Endothelial cell of umbilical vein (primary cell): ENCODE data around the gene HDX. TPM values are rescaled to one million over a fixed set of nuclear protein-coding genes. Genes with fewer than 3 reads are reported as not detected.
"Not testable (repeated sequence)": the region's sequence is repeated elsewhere in the genome, so short reads cannot be mapped to it uniquely, and the experiment has no call there.

Source experiments
- BruUV-seq: library from RNA; stranded (reverse); fragments of 400-500 nt; replicated peaks from 2 replicates; lab custom pipeline; 2021; lab: Mats Ljungman, UMichigan
- CTCF ChIA-PET: fragments of 300-600, 350-600 bp; sonication (Branson Sonifier 250); formaldehyde crosslinking; loops from one replicate; lab custom pipeline; 2021; ENCODE audit warnings: antibody characterized with exemption, inconsistent platforms; lab: Charles Lee
- POLR2A ChIA-PET: fragments of 300-600, 350-600 bp; sonication (Branson Sonifier 250); formaldehyde crosslinking; loops from one replicate; lab custom pipeline; 2021; ENCODE audit warnings: antibody characterized with exemption, inconsistent platforms; lab: Charles Lee
- DNase-seq: peaks from one replicate; pipeline ENCODE4 v3.0.0-alpha.2; 2011; ENCODE audit warnings: low read depth, low spot score
- FAIRE-seq: peaks from 2 replicates; lab custom pipeline; 2011; peaks lifted over from hg19 to GRCh38; lab: Jason Lieb, UNC
- H2AFZ ChIP-seq: 2 replicates; pipeline ENCODE4 v1.6.0; 2012; ENCODE audit warnings: low read depth, low read length, control low read depth, inconsistent platforms
- H3K27ac ChIP-seq: 2 replicates; pipeline ENCODE4 v1.5.1; 2011; ENCODE audit warnings: low read depth, mild to moderate bottlenecking, control low read depth, low read length, moderate library complexity; ENCODE audit not compliant: insufficient read depth
- H3K27me3 ChIP-seq, 2 experiments: 2 replicates each; pipeline versions ENCODE4 v1.6.0 to v1.6.1; 2011; ENCODE audit warnings: low read length in 2 of 2, mixed read lengths in 1 of 2; ENCODE audit not compliant: control insufficient read depth in 2 of 2, insufficient read depth in 2 of 2
- H3K36me3 ChIP-seq, 2 experiments: 2 replicates in 1 of 2; 3 replicates in 1 of 2; pipeline ENCODE4 v1.5.1; 2011; ENCODE audit warnings: low read length in 2 of 2, mild to moderate bottlenecking in 1 of 2, moderate library complexity in 1 of 2; ENCODE audit not compliant: control insufficient read depth in 2 of 2, insufficient read depth in 2 of 2; ENCODE audit errors: extremely low read depth in 1 of 2
- H3K4me1 ChIP-seq: 3 replicates; pipeline ENCODE4 v1.5.1; 2011; ENCODE audit warnings: mild to moderate bottlenecking, low read length; ENCODE audit not compliant: control insufficient read depth, insufficient read depth; ENCODE audit errors: extremely low read depth
- H3K4me2 ChIP-seq: 2 replicates; pipeline ENCODE4 v1.6.1; 2011; ENCODE audit warnings: low read length, control low read depth, mixed read lengths; ENCODE audit not compliant: insufficient read depth
- H3K4me3 ChIP-seq, 3 experiments: fragments of 200-600 bp in 1 of 3; sonication (generic), shearing (Covaris generic) in 1 of 3; replicated peaks in 1 of 3; 2 replicates each; pipeline ENCODE4 v1.5.1; 2011 to 2016; ENCODE audit warnings: control low read depth in 3 of 3, low read length in 3 of 3, mild to moderate bottlenecking in 2 of 3, inconsistent platforms in 1 of 3, low read depth in 1 of 3, moderate library complexity in 1 of 3; ENCODE audit not compliant: insufficient read depth in 1 of 3
- H3K79me2 ChIP-seq: 2 replicates; pipeline ENCODE4 v1.6.0; 2012; ENCODE audit warnings: low read length, inconsistent platforms; ENCODE audit not compliant: control insufficient read depth, insufficient read depth
- H3K9ac ChIP-seq: replicated peaks from 2 replicates; pipeline ENCODE3; 2011; ENCODE audit warnings: low read length, control low read depth; ENCODE audit not compliant: insufficient read depth; ENCODE audit errors: extremely low read depth
- H3K9me1 ChIP-seq: replicated peaks from 3 replicates; pipeline ENCODE4 v1.6.0; 2011; ENCODE audit warnings: mild to moderate bottlenecking, low read length; ENCODE audit not compliant: control insufficient read depth, insufficient read depth; ENCODE audit errors: extremely low read depth
- H3K9me3 ChIP-seq: replicated peaks from 2 replicates; pipeline ENCODE4 v1.5.1; 2012; ENCODE audit warnings: low read length, inconsistent platforms; ENCODE audit not compliant: control insufficient read depth, insufficient read depth
- H4K20me1 ChIP-seq: replicated peaks from 2 replicates; pipeline ENCODE3; 2011; ENCODE audit warnings: mild to moderate bottlenecking, low read length; ENCODE audit not compliant: control insufficient read depth, insufficient read depth; ENCODE audit errors: extremely low read depth
- EZH2 ChIP-seq: IDR thresholded peaks from 2 replicates; pipeline ENCODE4 v1.6.1; 2012; ENCODE audit warnings: borderline replicate concordance, low read depth, mild to moderate bottlenecking, moderate library complexity, low read length, inconsistent platforms; ENCODE audit not compliant: severe bottlenecking
- FOS ChIP-seq: IDR thresholded peaks from 2 replicates; pipeline ENCODE4 v1.6.1; 2011; ENCODE audit warnings: mild to moderate bottlenecking, low read length, moderate library complexity, borderline replicate concordance; ENCODE audit not compliant: insufficient read depth
- GATA2 ChIP-seq: IDR thresholded peaks from 2 replicates; pipeline ENCODE4 v1.7.0; 2011; ENCODE audit warnings: low read depth, mild to moderate bottlenecking, moderate library complexity, mixed read lengths, low read length; ENCODE audit not compliant: insufficient read length, insufficient read depth
- JUN ChIP-seq: IDR thresholded peaks from 2 replicates; pipeline ENCODE4 v1.6.1; 2011; ENCODE audit warnings: borderline replicate concordance, low read depth; ENCODE audit not compliant: insufficient read length, insufficient read depth
- MYC ChIP-seq: IDR thresholded peaks from one replicate; pipeline ENCODE4 v1.6.1; 2011; ENCODE audit warnings: mild to moderate bottlenecking, low read depth, low read length
- POLR2A ChIP-seq: IDR thresholded peaks from 2 replicates; pipeline ENCODE4 v1.6.1; 2012; ENCODE audit warnings: low read depth, mild to moderate bottlenecking, control low read depth, low read length
- POLR2AphosphoS5 ChIP-seq: IDR thresholded peaks from 2 replicates; pipeline ENCODE4 v1.6.1; 2012; ENCODE audit warnings: low read depth, mild to moderate bottlenecking, control low read depth, low read length, moderate library complexity; ENCODE audit not compliant: insufficient read depth
- dilution Hi-C: fragments of 300-500 bp; cut with MboI; formaldehyde crosslinking; loops from one replicate; pipeline ENCODE4 v1.15.0; 2019; ENCODE audit warnings: low sequenced_read_pairs; ENCODE audit not compliant: extremely low pct_ligation_motif_present
- intact Hi-C: fragments of 100-400 bp; cut with micrococcal nuclease; formaldehyde crosslinking; loops from one replicate; pipeline ENCODE4 v1.10.0; 2022
- polyA plus RNA-seq, 4 experiments: library from polyadenylated mRNA; depleted of rRNA in 3 of 4; stranded (reverse) in 3 of 4; unstranded in 1 of 4; fragments of >200 nt; gene quantifications; 2 replicates each; pipeline versions ENCODE4 v1.2.1 to v1.2.3, GENCODE V29; 2011 to 2012; ENCODE audit warnings: missing spikeins in 1 of 4
- total RNA-seq: library from RNA; stranded (reverse); gene quantifications from 2 replicates; pipeline ENCODE4 v1.2.3, GENCODE V29; 2021
- TF ChIP-seq, protein P1 (sequence below), 2 donors: IDR thresholded peaks; 1 replicate in 1 of 2; 2 replicates in 1 of 2; pipeline ENCODE4 v1.5.1; 2011; ENCODE audit warnings: low read length in 2 of 2, mild to moderate bottlenecking in 2 of 2, moderate library complexity in 2 of 2, control low read depth in 1 of 2, inconsistent platforms in 1 of 2, low read depth in 1 of 2; ENCODE audit not compliant: insufficient read depth in 1 of 2; ENCODE audit errors: extremely low read depth in 1 of 2
- TF ChIP-seq, protein P2 (sequence below): IDR thresholded peaks from 2 replicates; pipeline ENCODE4 v1.6.1; 2011; ENCODE audit not compliant: insufficient read depth, insufficient read length

The HDX gene
- total and polyA plus RNA-seq, 2 donors (not counting 3 experiments of a cell fraction or from before 2014, with no cell fraction given) = 2.3 to 8.2 TPM

- Histone ChIP-seq H4K20me1 (no peaks in the 10 kb centered on the region), H3K27me3 (no peaks in the 10 kb centered on the region), H3K9me1 (no peaks in the 10 kb centered on the region), H3K36me3 (no peaks in the 10 kb centered on the region), H3K4me1 (no peaks in the 10 kb centered on the region), H3K79me2 (no peaks in the 10 kb centered on the region), H3K9ac (no peak overlapping the region), H3K27ac (no peak overlapping the region), H3K4me2 (no peak overlapping the region), H3K9me3 (no peaks in the 10 kb centered on the region), H2AFZ (no peak overlapping the region), H3K4me3 (no peak overlapping the region)
- CTCF ChIA-PET = interaction anchor here (1.0 kb wide), 1 partner anchor 21 kb away, joined by 4 read pairs; no protein-coding TSS in a partner anchor
- dilution Hi-C loops = no loop called here
- FAIRE-seq = no peak
- POLR2A ChIA-PET = no interaction called here
- TF ChIP-seq JUN (no peak), POLR2AphosphoS5 (no peak), FOS (no peak), GATA2 (no peak), MYC (no peak), POLR2A (no peak), EZH2 (no peak)
- TF ChIP-seq, protein P1, sequence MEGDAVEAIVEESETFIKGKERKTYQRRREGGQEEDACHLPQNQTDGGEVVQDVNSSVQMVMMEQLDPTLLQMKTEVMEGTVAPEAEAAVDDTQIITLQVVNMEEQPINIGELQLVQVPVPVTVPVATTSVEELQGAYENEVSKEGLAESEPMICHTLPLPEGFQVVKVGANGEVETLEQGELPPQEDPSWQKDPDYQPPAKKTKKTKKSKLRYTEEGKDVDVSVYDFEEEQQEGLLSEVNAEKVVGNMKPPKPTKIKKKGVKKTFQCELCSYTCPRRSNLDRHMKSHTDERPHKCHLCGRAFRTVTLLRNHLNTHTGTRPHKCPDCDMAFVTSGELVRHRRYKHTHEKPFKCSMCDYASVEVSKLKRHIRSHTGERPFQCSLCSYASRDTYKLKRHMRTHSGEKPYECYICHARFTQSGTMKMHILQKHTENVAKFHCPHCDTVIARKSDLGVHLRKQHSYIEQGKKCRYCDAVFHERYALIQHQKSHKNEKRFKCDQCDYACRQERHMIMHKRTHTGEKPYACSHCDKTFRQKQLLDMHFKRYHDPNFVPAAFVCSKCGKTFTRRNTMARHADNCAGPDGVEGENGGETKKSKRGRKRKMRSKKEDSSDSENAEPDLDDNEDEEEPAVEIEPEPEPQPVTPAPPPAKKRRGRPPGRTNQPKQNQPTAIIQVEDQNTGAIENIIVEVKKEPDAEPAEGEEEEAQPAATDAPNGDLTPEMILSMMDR (IDR thresholded peaks at IDR 0.05; ENCODE audit: extremely low read depth in 1 of 2, insufficient read depth in 1 of 2, low read depth in 1 of 2, low read length in 2 of 2) = no peak
- TF ChIP-seq, protein P2, sequence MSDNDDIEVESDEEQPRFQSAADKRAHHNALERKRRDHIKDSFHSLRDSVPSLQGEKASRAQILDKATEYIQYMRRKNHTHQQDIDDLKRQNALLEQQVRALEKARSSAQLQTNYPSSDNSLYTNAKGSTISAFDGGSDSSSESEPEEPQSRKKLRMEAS = no peak
- intact Hi-C loops = no loop called here
- no peak for DNase-seq
- no TSS peak for BruUV-seq
These were observed 183.6 kb downstream of the HDX start for GRCh38 chrX:84318661-84319060.

- CTCF ChIA-PET, H3K9me1 ChIP-seq, dilution Hi-C loops, BruUV-seq, H4K20me1 ChIP-seq, H3K4me3 ChIP-seq, intact Hi-C loops, H3K36me3 ChIP-seq, H3K4me1 ChIP-seq, H3K27ac ChIP-seq, H2AFZ ChIP-seq, DNase-seq, H3K79me2 ChIP-seq, H3K9ac ChIP-seq, FAIRE-seq, H3K4me2 ChIP-seq, POLR2A ChIA-PET, H3K27me3 ChIP-seq, H3K9me3 ChIP-seq: not testable (repeated sequence)
These were observed 186.3 kb downstream of the HDX start for GRCh38 chrX:84315946-84316345.
